HepG2 (cell line): ENCODE data around the gene GRIN3A. TPM values are rescaled to one million over a fixed set of nuclear protein-coding genes. Genes with fewer than 3 reads are reported as not detected.

Experiments used
- ATAC-seq: fragments of 200-7000 bp; cut with Tn5 transposase; 3 replicates; pipeline ENCODE4 v1.9.1; 2020; ENCODE audit warnings: mild to moderate bottlenecking, moderate library complexity
- BruUV-seq: library from RNA; stranded (reverse); fragments of 400-500 nt; replicated peaks from 2 replicates; lab custom pipeline; 2021; lab: Mats Ljungman, UMichigan
- CTCF ChIA-PET: fragments of 300-600 bp; formaldehyde crosslinking; extraction: SDS; loops from one replicate; lab custom pipeline; 2021; ENCODE audit warnings: low total read pairs, inconsistent platforms, low intra/inter-chr PET ratio; lab: Yijun Ruan, JAX
- POLR2A ChIA-PET: fragments of 350-600 bp; sonication (Branson Sonifier 250); formaldehyde crosslinking; loops from one replicate; lab custom pipeline; 2020; ENCODE audit warnings: antibody characterized with exemption, inconsistent platforms; lab: Yijun Ruan, JAX
- DNase-seq: peaks from one replicate; pipeline ENCODE4 v3.0.0-alpha.2; 2015; ENCODE audit warnings: low spot score
- FAIRE-seq: peaks from 3 replicates; lab custom pipeline; 2011; peaks lifted over from hg19 to GRCh38; lab: Jason Lieb, UNC
- H2AFZ ChIP-seq: one replicate; pipeline ENCODE4 v1.6.1; 2011; ENCODE audit warnings: low read length, inconsistent platforms
- H3K27ac ChIP-seq: fragments of 300-600 bp; 3 replicates; pipeline ENCODE4 v1.8.0; 2011; ENCODE audit warnings: mixed run types, mild to moderate bottlenecking, mixed read lengths, low read length, inconsistent platforms; ENCODE audit not compliant: insufficient read depth; ENCODE audit errors: extremely low read length
- H3K27me3 ChIP-seq, 2 experiments: fragments of 200-600 bp in 1 of 2; 2 replicates in 1 of 2; 3 replicates in 1 of 2; pipeline versions ENCODE4 v1.6.0 to v1.8.0; 2011; ENCODE audit warnings: low read length in 2 of 2, mild to moderate bottlenecking in 2 of 2, moderate library complexity in 2 of 2, inconsistent platforms in 1 of 2; ENCODE audit not compliant: insufficient read depth in 2 of 2, control insufficient read depth in 1 of 2
- H3K36me3 ChIP-seq, 2 experiments: fragments of 200-600 bp in 1 of 2; replicated peaks in 1 of 2; 2 replicates in 1 of 2; 3 replicates in 1 of 2; pipeline versions ENCODE4 v1.5.1 to v1.8.0; 2011; ENCODE audit warnings: low read length in 2 of 2, inconsistent platforms in 1 of 2; ENCODE audit not compliant: insufficient read depth in 2 of 2, control insufficient read depth in 1 of 2
- H3K4me1 ChIP-seq: 2 replicates; pipeline ENCODE4 v1.5.1; 2012; ENCODE audit warnings: low read length, inconsistent platforms; ENCODE audit not compliant: insufficient read depth
- H3K4me2 ChIP-seq: 2 replicates; pipeline ENCODE4 v1.6.0; 2011; ENCODE audit warnings: low read depth, low read length, inconsistent platforms
- H3K4me3 ChIP-seq, 3 experiments: fragments of 200-600 bp in 1 of 3; sonication (generic), shearing (Covaris generic) in 1 of 3; replicated peaks in 1 of 3; 2 replicates each; pipeline ENCODE4 v1.5.1; 2011 to 2016; ENCODE audit warnings: low read length in 3 of 3, inconsistent platforms in 2 of 3, low read depth in 2 of 3, mild to moderate bottlenecking in 2 of 3, control low read depth in 1 of 3, mixed read lengths in 1 of 3; ENCODE audit not compliant: insufficient read depth in 1 of 3
- H3K79me2 ChIP-seq: one replicate; pipeline ENCODE4 v1.6.1; 2011; ENCODE audit warnings: low read length, inconsistent platforms; ENCODE audit not compliant: insufficient read depth
- H3K9ac ChIP-seq: 2 replicates; pipeline ENCODE4 v1.6.0; 2011; ENCODE audit warnings: mild to moderate bottlenecking, low read depth, low read length, inconsistent platforms; ENCODE audit not compliant: insufficient read depth
- H3K9me3 ChIP-seq: 2 replicates; pipeline ENCODE4 v1.5.1; 2012; ENCODE audit warnings: mild to moderate bottlenecking, low read length
- H4K20me1 ChIP-seq: 2 replicates; pipeline ENCODE4 v1.6.0; 2011; ENCODE audit warnings: inconsistent platforms, mild to moderate bottlenecking, low read length, moderate library complexity; ENCODE audit not compliant: insufficient read depth
- ATF5 ChIP-seq: sonication (generic); formaldehyde crosslinking; IDR thresholded peaks from 2 replicates; pipeline ENCODE4 v1.4.0; 2020; ENCODE audit warnings: mild to moderate bottlenecking, low read depth, missing genetic modification reagents
- CENPX ChIP-seq: sonication (generic); formaldehyde crosslinking; IDR thresholded peaks from 2 replicates; pipeline ENCODE4 v1.9.0; 2021; ENCODE audit warnings: mild to moderate bottlenecking, missing genetic modification reagents, moderate library complexity
- MIER2 ChIP-seq: IDR thresholded peaks from 2 replicates; pipeline ENCODE4 v1.6.1; 2016; ENCODE audit warnings: missing biosample characterization, missing genetic modification reagents
- MTF2 ChIP-seq: sonication (generic); formaldehyde crosslinking; IDR thresholded peaks from 2 replicates; pipeline ENCODE4 v1.5.0; 2020; ENCODE audit warnings: missing genetic modification reagents, borderline replicate concordance
- UBTF ChIP-seq: sonication (generic); formaldehyde crosslinking; IDR thresholded peaks from 2 replicates; pipeline ENCODE4 v1.4.0; 2020; ENCODE audit warnings: mild to moderate bottlenecking, missing genetic modification reagents
- ZBTB34 ChIP-seq: sonication (generic); formaldehyde crosslinking; IDR thresholded peaks from 2 replicates; pipeline ENCODE4 v1.8.0; 2022; ENCODE audit warnings: mild to moderate bottlenecking, missing genetic modification reagents
- ZNF264 ChIP-seq: sonication (generic); formaldehyde crosslinking; IDR thresholded peaks from 2 replicates; pipeline ENCODE4 v1.4.0; 2020; ENCODE audit warnings: missing genetic modification reagents
- ZNF549 ChIP-seq: sonication (generic); formaldehyde crosslinking; IDR thresholded peaks from 2 replicates; pipeline ENCODE4 v1.5.0; 2020; ENCODE audit warnings: missing genetic modification reagents
- ZNF800 ChIP-seq: sonication (generic); formaldehyde crosslinking; IDR thresholded peaks from 2 replicates; pipeline ENCODE4 v1.4.0; 2020; ENCODE audit warnings: missing genetic modification reagents
- WGBS: methylation state at CpG from one replicate; pipeline ENCODE4 v1.1.6; 2017; ENCODE audit warnings: low lambda C conversion rate; 5-methylcytosine and 5-hydroxymethylcytosine counted together
- in situ Hi-C: cut with HindIII; loops from 2 replicates; pipeline ENCODE4 v1.10.0; 2017; ENCODE audit warnings: low pct_unique_long_range_greater_than_20kb; ENCODE audit not compliant: extremely low pct_ligation_motif_present
- intact Hi-C: fragments of 100-400 bp; cut with micrococcal nuclease; formaldehyde crosslinking; loops from one replicate; pipeline ENCODE4 v1.10.0; 2022; ENCODE audit not compliant: unreplicated experiment
- polyA plus RNA-seq, 8 experiments: library from polyadenylated mRNA; depleted of rRNA in 3 of 8; stranded (reverse) in 7 of 8; unstranded in 1 of 8; fragments of >200 nt; fragmentation: Illumina TruSeq in 4 of 8; extraction: Trizol in 4 of 8; gene quantifications; 2 replicates each; pipeline versions ENCODE4 v1.2.1 to v1.2.3, GENCODE V29; 2011 to 2016; ENCODE audit warnings: low read depth in 4 of 8, missing spikeins in 1 of 8, mixed read lengths in 1 of 8; ENCODE audit not compliant: insufficient read depth in 1 of 8
- total RNA-seq, 5 experiments: library from RNA; depleted of rRNA; stranded (reverse); fragments of >200 nt; fragmentation: Illumina TruSeq; extraction: Trizol; gene quantifications; 2 replicates each; pipeline ENCODE4 v1.2.3, GENCODE V29; 2016; ENCODE audit warnings: low read depth in 1 of 5
- TF ChIP-seq, protein P1 (sequence below): IDR thresholded peaks from 2 replicates; pipeline ENCODE4 v1.6.1; 2016; ENCODE audit warnings: low read depth, missing genetic modification reagents, missing compliant biosample characterization

Gene GRIN3A
- total and polyA plus RNA-seq, 2 of the 13 experiments (the other 11 are each of a cell fraction or from before 2014, with no cell fraction given) = not detected

- ATAC-seq (no peak), FAIRE-seq (no peak), DNase-seq (no peak)
- H3K27ac ChIP-seq = no peak within 1 kb of the TSS
- WGBS = 25% methylated on average over 19 of the region's 19 CpGs
- H3K27me3 ChIP-seq = 0 out of 5 replicates have a peak, but pooled peaks cover 0 to 5% of the 10 kb centered on the region in 2 experiments
- H2AFZ ChIP-seq = no peak within 1 kb of the TSS
- H4K20me1 ChIP-seq = no peaks in the 10 kb centered on the region
- H3K4me3 ChIP-seq = no peak within 1 kb of the TSS
- intact Hi-C loops (no loop called here), in situ Hi-C loops (no loop called here)
- TF ChIP-seq ATF5 = no peak
- no peak for TF ChIP-seq MIER2
- TF ChIP-seq, protein P1, sequence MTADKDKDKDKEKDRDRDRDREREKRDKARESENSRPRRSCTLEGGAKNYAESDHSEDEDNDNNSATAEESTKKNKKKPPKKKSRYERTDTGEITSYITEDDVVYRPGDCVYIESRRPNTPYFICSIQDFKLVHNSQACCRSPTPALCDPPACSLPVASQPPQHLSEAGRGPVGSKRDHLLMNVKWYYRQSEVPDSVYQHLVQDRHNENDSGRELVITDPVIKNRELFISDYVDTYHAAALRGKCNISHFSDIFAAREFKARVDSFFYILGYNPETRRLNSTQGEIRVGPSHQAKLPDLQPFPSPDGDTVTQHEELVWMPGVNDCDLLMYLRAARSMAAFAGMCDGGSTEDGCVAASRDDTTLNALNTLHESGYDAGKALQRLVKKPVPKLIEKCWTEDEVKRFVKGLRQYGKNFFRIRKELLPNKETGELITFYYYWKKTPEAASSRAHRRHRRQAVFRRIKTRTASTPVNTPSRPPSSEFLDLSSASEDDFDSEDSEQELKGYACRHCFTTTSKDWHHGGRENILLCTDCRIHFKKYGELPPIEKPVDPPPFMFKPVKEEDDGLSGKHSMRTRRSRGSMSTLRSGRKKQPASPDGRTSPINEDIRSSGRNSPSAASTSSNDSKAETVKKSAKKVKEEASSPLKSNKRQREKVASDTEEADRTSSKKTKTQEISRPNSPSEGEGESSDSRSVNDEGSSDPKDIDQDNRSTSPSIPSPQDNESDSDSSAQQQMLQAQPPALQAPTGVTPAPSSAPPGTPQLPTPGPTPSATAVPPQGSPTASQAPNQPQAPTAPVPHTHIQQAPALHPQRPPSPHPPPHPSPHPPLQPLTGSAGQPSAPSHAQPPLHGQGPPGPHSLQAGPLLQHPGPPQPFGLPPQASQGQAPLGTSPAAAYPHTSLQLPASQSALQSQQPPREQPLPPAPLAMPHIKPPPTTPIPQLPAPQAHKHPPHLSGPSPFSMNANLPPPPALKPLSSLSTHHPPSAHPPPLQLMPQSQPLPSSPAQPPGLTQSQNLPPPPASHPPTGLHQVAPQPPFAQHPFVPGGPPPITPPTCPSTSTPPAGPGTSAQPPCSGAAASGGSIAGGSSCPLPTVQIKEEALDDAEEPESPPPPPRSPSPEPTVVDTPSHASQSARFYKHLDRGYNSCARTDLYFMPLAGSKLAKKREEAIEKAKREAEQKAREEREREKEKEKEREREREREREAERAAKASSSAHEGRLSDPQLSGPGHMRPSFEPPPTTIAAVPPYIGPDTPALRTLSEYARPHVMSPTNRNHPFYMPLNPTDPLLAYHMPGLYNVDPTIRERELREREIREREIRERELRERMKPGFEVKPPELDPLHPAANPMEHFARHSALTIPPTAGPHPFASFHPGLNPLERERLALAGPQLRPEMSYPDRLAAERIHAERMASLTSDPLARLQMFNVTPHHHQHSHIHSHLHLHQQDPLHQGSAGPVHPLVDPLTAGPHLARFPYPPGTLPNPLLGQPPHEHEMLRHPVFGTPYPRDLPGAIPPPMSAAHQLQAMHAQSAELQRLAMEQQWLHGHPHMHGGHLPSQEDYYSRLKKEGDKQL = no peak
- TF ChIP-seq MTF2 (CRISPR knock-in tag) = no peak
- no peak for TF ChIP-seq ZNF264
- no peak for TF ChIP-seq ZNF549 (CRISPR knock-in tag)
- TF ChIP-seq CENPX (CRISPR knock-in tag) = no peak
- TF ChIP-seq UBTF = no peak
- no peak for TF ChIP-seq ZNF800
- TF ChIP-seq ZBTB34 = no peak
- POLR2A ChIA-PET = no interaction called here
- no peak within 1 kb of the TSS for H3K4me2 ChIP-seq
- no peak within 1 kb of the TSS for H3K9ac ChIP-seq
- H3K79me2 ChIP-seq = no peaks in the 10 kb centered on the region
- no TSS peak for BruUV-seq
- CTCF ChIA-PET = no interaction called here
- no peaks in the 10 kb centered on the region for H3K36me3 ChIP-seq
- H3K9me3 ChIP-seq = no peaks in the 10 kb centered on the region
- no peaks in the 10 kb centered on the region for H3K4me1 ChIP-seq
Observed at GRCh38 chr9:101594796-101595195, 143.7 kb downstream of the GRIN3A start, which contains the start of gene PPP3R2. Gene PPP3R2, minus strand, starts transcription at chr9:101594969. Its CDS starts 48 bp downstream, at chr9:101594921.
